Right kidney (tissue), 1 donor: ENCODE results near the gene MIPOL1.
A peak's percentile ranks its signal among the peaks of the same experiment; 100 is the strongest.
"Not testable (repeated sequence)": the region's sequence is repeated elsewhere in the genome, so short reads cannot be mapped to it uniquely, and the experiment has no call there.

Experiments
- DNase-seq: peaks from one replicate; pipeline ENCODE4 v3.0.0-alpha.2; 2016

MIPOL1 gene

GRCh38 chr14:37234222-37234621 is 36.5 kb downstream of the MIPOL1 start:
- no peak for DNase-seq

GRCh38 chr14:37236044-37236443 is 38.3 kb downstream of the MIPOL1 start:
- DNase-seq: not testable (repeated sequence)

- no peak for DNase-seq
These were observed 39.4 kb downstream of the MIPOL1 start for GRCh38 chr14:37237094-37237493.

- no peak for DNase-seq
These were observed 40.0 kb downstream of the MIPOL1 start for GRCh38 chr14:37237735-37238200.

GRCh38 chr14:37241198-37241597 is 43.5 kb downstream of the MIPOL1 start:
- no peak for DNase-seq

- peak; percentile 7 for DNase-seq
These were observed 48.7 kb downstream of the MIPOL1 start for GRCh38 chr14:37246427-37246829.

- no peak for DNase-seq
These were observed 50.2 kb downstream of the MIPOL1 start for GRCh38 chr14:37247791-37248461.

- DNase-seq: no peak
These were observed 54.0 kb downstream of the MIPOL1 start for GRCh38 chr14:37251775-37252174.

GRCh38 chr14:37252434-37252833 is 54.7 kb downstream of the MIPOL1 start:
- no peak for DNase-seq

- DNase-seq: no peak
These were observed 56.2 kb downstream of the MIPOL1 start for GRCh38 chr14:37253905-37254304.

GRCh38 chr14:37254411-37254947 is 56.7 kb downstream of the MIPOL1 start:
- no peak for DNase-seq

GRCh38 chr14:37257501-37258070 is 59.8 kb downstream of the MIPOL1 start:
- DNase-seq: no peak

- no peak for DNase-seq
These were observed 64.9 kb downstream of the MIPOL1 start for GRCh38 chr14:37262649-37263048.

GRCh38 chr14:37263656-37264236 is 66.0 kb downstream of the MIPOL1 start:
- DNase-seq: no peak

- no peak for DNase-seq
These were observed 71.1 kb downstream of the MIPOL1 start for GRCh38 chr14:37268788-37269187.

GRCh38 chr14:37270629-37271028 is 72.9 kb downstream of the MIPOL1 start:
- DNase-seq: no peak

GRCh38 chr14:37272569-37272968 is 74.8 kb downstream of the MIPOL1 start:
- no peak for DNase-seq

- no peak for DNase-seq
These were observed 76.9 kb downstream of the MIPOL1 start for GRCh38 chr14:37274652-37275051.

- no peak for DNase-seq
These were observed 78.2 kb downstream of the MIPOL1 start for GRCh38 chr14:37275963-37276362.

- DNase-seq: no peak
These were observed 81.2 kb downstream of the MIPOL1 start for GRCh38 chr14:37278636-37279538.

GRCh38 chr14:37279818-37280217 is 82.1 kb downstream of the MIPOL1 start:
- DNase-seq: no peak

- no peak for DNase-seq
These were observed 87.0 kb downstream of the MIPOL1 start for GRCh38 chr14:37284760-37285159.

- no peak for DNase-seq
These were observed 87.5 kb downstream of the MIPOL1 start for GRCh38 chr14:37285220-37285619.
